Fibroblast of lung (primary cell): Measurements from ENCODE around the gene CIB4. TPM values are rescaled to one million over a fixed set of nuclear protein-coding genes. Genes with fewer than 3 reads are reported as not detected.

ENCODE experiments used
- DNase-seq, 2 donors: peaks; one replicate each; pipeline versions ENCODE4 v3.0.0 to v3.0.0-alpha.2; 2010; ENCODE audit warnings: low read depth in 2 of 2
- H2AFZ ChIP-seq: 2 replicates; pipeline ENCODE4 v1.5.1; 2012; ENCODE audit warnings: low read length, control low read depth, inconsistent platforms
- H3K27ac ChIP-seq: 2 replicates; pipeline ENCODE4 v1.5.1; 2011; ENCODE audit warnings: low read length, control low read depth; ENCODE audit not compliant: insufficient read depth
- H3K27me3 ChIP-seq: 2 replicates; pipeline ENCODE4 v1.5.1; 2011; ENCODE audit warnings: mild to moderate bottlenecking, low read length; ENCODE audit not compliant: control insufficient read depth, insufficient read depth
- H3K36me3 ChIP-seq: 2 replicates; pipeline ENCODE4 v1.5.1; 2011; ENCODE audit warnings: low read length; ENCODE audit not compliant: control insufficient read depth, insufficient read depth
- H3K4me1 ChIP-seq: 2 replicates; pipeline ENCODE4 v1.5.1; 2011; ENCODE audit warnings: low read length; ENCODE audit not compliant: control insufficient read depth, insufficient read depth; ENCODE audit errors: extremely low read depth
- H3K4me2 ChIP-seq: 2 replicates; pipeline ENCODE4 v1.5.1; 2011; ENCODE audit warnings: low read length, control low read depth; ENCODE audit not compliant: insufficient read depth; ENCODE audit errors: extremely low read depth
- H3K4me3 ChIP-seq, 4 experiments: fragments of 200-600 bp in 1 of 4; sonication (generic) in 1 of 4; replicated peaks in 1 of 4; 2 replicates each; pipeline ENCODE4 v1.5.1; 2011 to 2016; ENCODE audit warnings: low read length in 4 of 4, low read depth in 3 of 4, mild to moderate bottlenecking in 3 of 4, control low read depth in 2 of 4, inconsistent platforms in 1 of 4, mixed read lengths in 1 of 4; ENCODE audit not compliant: insufficient read depth in 1 of 4; ENCODE audit errors: control extremely low read depth in 1 of 4
- H3K79me2 ChIP-seq: 2 replicates; pipeline ENCODE4 v1.5.1; 2012; ENCODE audit warnings: mild to moderate bottlenecking, low read length, inconsistent platforms; ENCODE audit not compliant: control insufficient read depth, insufficient read depth
- H3K9ac ChIP-seq: 2 replicates; pipeline ENCODE4 v1.5.1; 2011; ENCODE audit warnings: mild to moderate bottlenecking, low read length, control low read depth; ENCODE audit not compliant: insufficient read depth
- H3K9me3 ChIP-seq: 2 replicates; pipeline ENCODE4 v1.5.1; 2012; ENCODE audit warnings: low read depth, low read length; ENCODE audit not compliant: control insufficient read depth, insufficient read depth
- H4K20me1 ChIP-seq: 2 replicates; pipeline ENCODE4 v1.5.1; 2011; ENCODE audit warnings: low read length; ENCODE audit not compliant: control insufficient read depth, insufficient read depth; ENCODE audit errors: extremely low read depth
- EZH2 ChIP-seq: IDR thresholded peaks from 2 replicates; pipeline ENCODE4 v1.5.1; 2012; ENCODE audit warnings: low read length, control low read depth, mild to moderate bottlenecking; ENCODE audit errors: missing control alignments
- polyA plus RNA-seq, 2 donors: library from polyadenylated mRNA; depleted of rRNA in 1 of 2; stranded (reverse) in 1 of 2; unstranded in 1 of 2; fragments of >200 nt; gene quantifications; 2 replicates each; pipeline ENCODE4 v1.2.1, GENCODE V29; 2011 to 2012; ENCODE audit warnings: missing spikeins in 1 of 2
- total RNA-seq: library from RNA; depleted of rRNA; stranded (reverse); fragments of >200 nt; gene quantifications from 2 replicates; pipeline ENCODE4 v1.2.1, GENCODE V29; 2014
- TF ChIP-seq, protein P1 (sequence below), 2 donors: IDR thresholded peaks in 1 of 2; conservative IDR thresholded peaks in 1 of 2; 1 replicate in 1 of 2; 2 replicates in 1 of 2; pipeline ENCODE4 v1.5.1; 2011 to 2012; ENCODE audit warnings: low read length in 2 of 2, control low read depth in 1 of 2, inconsistent platforms in 1 of 2, low read depth in 1 of 2, mild to moderate bottlenecking in 1 of 2

The CIB4 gene
- total and polyA plus RNA-seq, 2 donors (not counting 1 experiment from before 2014, with no cell fraction given), result not detected

DNA sequence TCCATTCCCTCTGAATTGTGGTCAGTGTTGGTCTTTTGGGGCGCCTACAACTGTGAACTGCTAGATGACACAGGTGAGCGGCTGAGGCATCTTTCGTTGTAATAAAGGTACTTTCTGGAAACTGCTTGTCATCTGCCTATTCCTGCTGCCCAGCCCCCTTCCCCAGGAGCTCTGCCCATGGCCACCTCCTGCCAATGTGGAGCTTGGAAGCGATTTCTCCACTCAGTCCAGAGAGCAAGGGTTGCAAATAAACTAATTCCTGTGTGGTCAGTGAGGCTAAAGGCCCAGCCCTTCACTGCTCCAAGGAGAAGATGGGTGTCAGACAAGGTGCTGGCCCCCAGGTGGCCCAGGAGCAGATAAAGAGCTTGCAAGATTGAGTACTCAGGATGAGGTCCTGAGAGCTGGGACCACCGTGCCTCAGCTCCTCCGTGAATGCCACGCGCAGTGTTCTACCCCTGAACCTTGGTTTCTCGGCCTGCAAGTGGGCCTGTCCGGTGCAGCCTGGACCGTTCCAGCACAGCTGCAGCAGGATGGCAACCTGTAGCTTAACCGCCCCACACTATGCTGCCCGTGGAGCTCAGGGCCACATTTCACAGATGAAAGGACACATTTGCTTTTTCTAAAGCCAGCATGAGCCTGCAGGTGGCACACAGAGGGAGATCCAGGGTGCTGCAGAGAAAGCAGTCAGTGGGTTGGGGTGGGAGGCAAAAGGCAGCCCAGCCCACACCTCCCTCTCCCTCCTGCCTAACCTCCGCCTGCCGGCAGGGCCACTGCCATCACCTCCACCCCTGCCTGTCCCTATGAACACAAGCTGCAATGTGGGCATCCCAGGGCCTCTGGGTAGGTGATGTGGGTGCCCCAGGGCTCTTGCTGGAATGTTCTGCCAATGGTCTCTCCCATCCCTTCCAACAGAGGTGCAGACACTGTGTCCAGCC, 84.6 kb downstream of the CIB4 start:
- TF ChIP-seq, protein P1, sequence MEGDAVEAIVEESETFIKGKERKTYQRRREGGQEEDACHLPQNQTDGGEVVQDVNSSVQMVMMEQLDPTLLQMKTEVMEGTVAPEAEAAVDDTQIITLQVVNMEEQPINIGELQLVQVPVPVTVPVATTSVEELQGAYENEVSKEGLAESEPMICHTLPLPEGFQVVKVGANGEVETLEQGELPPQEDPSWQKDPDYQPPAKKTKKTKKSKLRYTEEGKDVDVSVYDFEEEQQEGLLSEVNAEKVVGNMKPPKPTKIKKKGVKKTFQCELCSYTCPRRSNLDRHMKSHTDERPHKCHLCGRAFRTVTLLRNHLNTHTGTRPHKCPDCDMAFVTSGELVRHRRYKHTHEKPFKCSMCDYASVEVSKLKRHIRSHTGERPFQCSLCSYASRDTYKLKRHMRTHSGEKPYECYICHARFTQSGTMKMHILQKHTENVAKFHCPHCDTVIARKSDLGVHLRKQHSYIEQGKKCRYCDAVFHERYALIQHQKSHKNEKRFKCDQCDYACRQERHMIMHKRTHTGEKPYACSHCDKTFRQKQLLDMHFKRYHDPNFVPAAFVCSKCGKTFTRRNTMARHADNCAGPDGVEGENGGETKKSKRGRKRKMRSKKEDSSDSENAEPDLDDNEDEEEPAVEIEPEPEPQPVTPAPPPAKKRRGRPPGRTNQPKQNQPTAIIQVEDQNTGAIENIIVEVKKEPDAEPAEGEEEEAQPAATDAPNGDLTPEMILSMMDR (conservative IDR thresholded peaks at IDR 0.05 in 1 of 2, IDR thresholded peaks at IDR 0.05 in 1 of 2; ENCODE audit: low read depth in 1 of 2, low read length in 2 of 2), result no peak
- TF ChIP-seq EZH2, result no peak
- DNase-seq, result no peak
- H2AFZ ChIP-seq, result no peak overlapping the region
- H4K20me1 ChIP-seq, result no peaks in the 10 kb centered on the region
- no peaks in the 10 kb centered on the region for H3K4me1 ChIP-seq
- no peaks in the 10 kb centered on the region for H3K79me2 ChIP-seq
- no peak overlapping the region for H3K4me3 ChIP-seq
- no peak overlapping the region for H3K9ac ChIP-seq
- H3K27me3 ChIP-seq, result peaks cover 30% of the 10 kb centered on the region
- H3K9me3 ChIP-seq, result no peaks in the 10 kb centered on the region
- H3K36me3 ChIP-seq, result no peaks in the 10 kb centered on the region
- no peak overlapping the region for H3K4me2 ChIP-seq
- H3K27ac ChIP-seq, result no peak overlapping the region

DNA sequence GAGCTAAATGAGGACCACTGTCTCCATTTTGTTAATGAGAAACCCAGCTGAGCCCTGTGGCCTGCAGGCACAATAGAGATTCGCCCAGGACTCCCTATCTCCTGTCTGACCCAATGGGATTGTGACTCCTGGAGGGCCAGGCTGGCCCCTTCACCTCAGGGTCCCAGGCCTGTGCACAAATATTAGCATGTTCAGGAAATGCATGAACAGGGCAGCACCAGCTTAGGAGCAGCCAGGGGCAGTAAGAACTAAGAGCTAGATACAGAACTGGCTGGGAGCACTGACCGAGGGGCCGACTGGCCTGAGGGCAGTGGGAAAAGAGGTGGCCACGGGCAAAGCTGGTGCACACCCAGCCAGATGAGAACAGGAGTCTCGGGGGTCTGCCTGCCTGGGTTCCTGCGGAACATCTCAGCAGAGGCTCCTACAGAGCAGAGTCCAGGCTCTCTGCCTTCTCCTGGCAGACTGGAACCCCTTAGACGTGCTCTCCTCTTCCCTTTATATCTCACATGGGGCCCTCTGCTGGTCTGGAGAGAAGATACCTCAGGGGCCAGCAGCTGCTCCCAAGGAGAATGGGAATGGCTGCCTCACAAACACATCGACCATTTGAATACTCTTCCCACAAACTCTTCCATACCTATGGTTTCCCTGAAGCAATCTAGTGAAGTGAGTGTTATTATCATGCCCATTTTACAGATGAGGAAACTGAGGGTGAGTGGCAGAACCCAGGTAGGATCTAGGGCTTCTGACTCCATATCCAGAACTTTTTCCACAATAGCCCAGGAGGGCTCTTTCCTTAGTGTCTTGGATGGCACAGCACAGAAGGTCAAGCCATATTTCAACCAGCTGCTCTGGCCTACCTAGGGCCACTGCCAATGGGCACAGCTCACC, 85.7 kb downstream of the CIB4 start:
- Histone ChIP-seq H3K79me2 (no peaks in the 10 kb centered on the region), H2AFZ (no peak overlapping the region), H3K4me1 (no peaks in the 10 kb centered on the region), H3K4me3 (no peak overlapping the region), H3K27ac (no peak overlapping the region), H3K36me3 (no peaks in the 10 kb centered on the region), H3K9me3 (no peaks in the 10 kb centered on the region), H3K9ac (no peak overlapping the region), H3K27me3 (peaks cover 30% of the 10 kb centered on the region), H4K20me1 (no peaks in the 10 kb centered on the region), H3K4me2 (no peak overlapping the region)
- TF ChIP-seq EZH2, result no peak
- TF ChIP-seq, protein P1 (conservative IDR thresholded peaks at IDR 0.05 in 1 of 2, IDR thresholded peaks at IDR 0.05 in 1 of 2; ENCODE audit: low read depth in 1 of 2, low read length in 2 of 2), result no peak
- no peak for DNase-seq
